Liver (tissue), 3 donors: ENCODE results near the gene RDX.

Experiments used
- EGR1 ChIP-seq, 2 donors: IDR thresholded peaks; 2 replicates each; pipeline ENCODE4 v1.6.1; 2016 to 2018; ENCODE audit warnings: antibody characterized with exemption in 2 of 2, low read depth in 2 of 2
- FOXA1 ChIP-seq: IDR thresholded peaks from 2 replicates; pipeline ENCODE4 v1.6.1; 2016; ENCODE audit warnings: antibody characterized with exemption
- GABPA ChIP-seq, 2 donors: IDR thresholded peaks in 1 of 2; conservative IDR thresholded peaks in 1 of 2; 2 replicates each; pipeline ENCODE4 v1.6.1; 2016; ENCODE audit warnings: antibody characterized with exemption in 2 of 2, mild to moderate bottlenecking in 1 of 2, moderate library complexity in 1 of 2
- HNF4A ChIP-seq, 2 donors: conservative IDR thresholded peaks; 2 replicates each; pipeline ENCODE4 v1.6.1; 2016; ENCODE audit warnings: antibody characterized with exemption in 2 of 2, mild to moderate bottlenecking in 2 of 2
- JUND ChIP-seq, 2 donors: IDR thresholded peaks; 2 replicates each; pipeline ENCODE4 v1.6.1; 2016; ENCODE audit warnings: antibody characterized with exemption in 2 of 2
- MAX ChIP-seq: IDR thresholded peaks from 2 replicates; pipeline ENCODE4 v1.6.1; 2016; ENCODE audit warnings: antibody characterized with exemption
- REST ChIP-seq: IDR thresholded peaks from 2 replicates; pipeline ENCODE4 v1.6.1; 2016; ENCODE audit warnings: antibody characterized with exemption, mild to moderate bottlenecking
- SP1 ChIP-seq: IDR thresholded peaks from 2 replicates; pipeline ENCODE4 v1.6.1; 2018; ENCODE audit warnings: antibody characterized with exemption, mild to moderate bottlenecking
- TAF1 ChIP-seq: conservative IDR thresholded peaks from 2 replicates; pipeline ENCODE4 v1.6.1; 2016; ENCODE audit warnings: antibody characterized with exemption, mild to moderate bottlenecking
- YY1 ChIP-seq: IDR thresholded peaks from 2 replicates; pipeline ENCODE4 v1.6.1; 2016; ENCODE audit warnings: antibody characterized with exemption, mild to moderate bottlenecking
- TF ChIP-seq, protein P1 (sequence below): fragments of 150-350 bp; IDR thresholded peaks from 2 replicates; pipeline ENCODE4 v1.5.1; 2017; ENCODE audit warnings: improper control_type of control experiment, low read depth, low read length; ENCODE audit not compliant: missing input control
- TF ChIP-seq, protein P2 (sequence below): IDR thresholded peaks from 2 replicates; pipeline ENCODE4 v1.6.1; 2016; ENCODE audit warnings: antibody characterized with exemption
- donor health status: healthy.
- donor health status: healthy.

GRCh38 chr11:110160016-110160415 lies 136.4 kb downstream of the RDX start:
- TF ChIP-seq, protein P1, sequence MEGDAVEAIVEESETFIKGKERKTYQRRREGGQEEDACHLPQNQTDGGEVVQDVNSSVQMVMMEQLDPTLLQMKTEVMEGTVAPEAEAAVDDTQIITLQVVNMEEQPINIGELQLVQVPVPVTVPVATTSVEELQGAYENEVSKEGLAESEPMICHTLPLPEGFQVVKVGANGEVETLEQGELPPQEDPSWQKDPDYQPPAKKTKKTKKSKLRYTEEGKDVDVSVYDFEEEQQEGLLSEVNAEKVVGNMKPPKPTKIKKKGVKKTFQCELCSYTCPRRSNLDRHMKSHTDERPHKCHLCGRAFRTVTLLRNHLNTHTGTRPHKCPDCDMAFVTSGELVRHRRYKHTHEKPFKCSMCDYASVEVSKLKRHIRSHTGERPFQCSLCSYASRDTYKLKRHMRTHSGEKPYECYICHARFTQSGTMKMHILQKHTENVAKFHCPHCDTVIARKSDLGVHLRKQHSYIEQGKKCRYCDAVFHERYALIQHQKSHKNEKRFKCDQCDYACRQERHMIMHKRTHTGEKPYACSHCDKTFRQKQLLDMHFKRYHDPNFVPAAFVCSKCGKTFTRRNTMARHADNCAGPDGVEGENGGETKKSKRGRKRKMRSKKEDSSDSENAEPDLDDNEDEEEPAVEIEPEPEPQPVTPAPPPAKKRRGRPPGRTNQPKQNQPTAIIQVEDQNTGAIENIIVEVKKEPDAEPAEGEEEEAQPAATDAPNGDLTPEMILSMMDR = no peak
- TF ChIP-seq EGR1 (IDR thresholded peaks at IDR 0.05; ENCODE audit: low read depth in 2 of 2) (no peak), TAF1 (no peak), SP1 (no peak), MAX (no peak), FOXA1 (no peak), HNF4A (conservative IDR thresholded peaks at IDR 0.05) (no peak), YY1 (no peak), JUND (IDR thresholded peaks at IDR 0.05) (no peak), REST (no peak), GABPA (IDR thresholded peaks at IDR 0.05 in 1 of 2, conservative IDR thresholded peaks at IDR 0.05 in 1 of 2) (no peak)
- TF ChIP-seq, protein P2, sequence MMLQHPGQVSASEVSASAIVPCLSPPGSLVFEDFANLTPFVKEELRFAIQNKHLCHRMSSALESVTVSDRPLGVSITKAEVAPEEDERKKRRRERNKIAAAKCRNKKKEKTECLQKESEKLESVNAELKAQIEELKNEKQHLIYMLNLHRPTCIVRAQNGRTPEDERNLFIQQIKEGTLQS = no peak
